A549 (cell line): ENCODE results near the gene ADAT1.

ENCODE experiments used
- CEBPB ChIP-seq, 2 experiments: fragments of >200 bp in 1 of 2; sonication (Bioruptor Twin) in 1 of 2; formaldehyde crosslinking in 1 of 2; IDR thresholded peaks; 2 replicates each; pipeline ENCODE4 v1.6.1; 2012 to 2016
- EP300 ChIP-seq, 2 experiments: fragments of >200 bp; sonication (Bioruptor Twin); formaldehyde crosslinking; IDR thresholded peaks; 2 replicates in 1 of 2; 3 replicates in 1 of 2; pipeline ENCODE4 v1.6.1; 2016 to 2017
- HDAC2 ChIP-seq: fragments of 200-600 bp; sonication (generic); IDR thresholded peaks from 2 replicates; pipeline ENCODE4 v1.6.1; 2016
- NFE2L2 ChIP-seq: fragments of 150-350 bp; conservative IDR thresholded peaks from 2 replicates; pipeline ENCODE4 v1.6.1; 2014; ENCODE audit warnings: low read length
- POLR2A ChIP-seq: IDR thresholded peaks from 2 replicates; pipeline ENCODE4 v1.6.1; 2012; ENCODE audit warnings: mild to moderate bottlenecking, low read length
- RAD21 ChIP-seq, 2 experiments: fragments of >200 bp in 1 of 2; sonication (Bioruptor Twin) in 1 of 2; formaldehyde crosslinking in 1 of 2; IDR thresholded peaks in 1 of 2; conservative IDR thresholded peaks in 1 of 2; 2 replicates in 1 of 2; 3 replicates in 1 of 2; pipeline ENCODE4 v1.6.1; 2012 to 2018; ENCODE audit warnings: inconsistent platforms in 1 of 2
- RNF2 ChIP-seq: fragments of 200-600 bp; sonication (generic); IDR thresholded peaks from 2 replicates; pipeline ENCODE4 v1.6.1; 2016; ENCODE audit warnings: low read depth, mild to moderate bottlenecking, antibody characterized with exemption, moderate library complexity, borderline replicate concordance
- ZFP36 ChIP-seq: fragments of 450-650 bp; IDR thresholded peaks from 2 replicates; pipeline ENCODE4 v1.6.1; 2014; ENCODE audit warnings: borderline replicate concordance; ENCODE audit not compliant: partially characterized antibody
- TF ChIP-seq, protein P1 (sequence below): fragments of >200 bp; sonication (Bioruptor Twin); formaldehyde crosslinking; IDR thresholded peaks from 3 replicates; pipeline ENCODE4 v1.5.1; 2016
- TF ChIP-seq, protein P2 (sequence below): fragments of 200-600 bp; sonication (generic); IDR thresholded peaks from 2 replicates; pipeline ENCODE4 v1.6.1; 2016; ENCODE audit warnings: antibody characterized with exemption, mild to moderate bottlenecking, moderate library complexity
- TF ChIP-seq, protein P3 (sequence below): IDR thresholded peaks from 2 replicates; pipeline ENCODE4 v1.6.1; 2012
- TF ChIP-seq, protein P4 (sequence below): fragments of 250-450 bp; sonication (Bioruptor Pico); IDR thresholded peaks from 2 replicates; pipeline ENCODE4 v1.5.0; 2021; ENCODE audit warnings: mild to moderate bottlenecking, moderate library complexity, borderline replicate concordance

DNA sequence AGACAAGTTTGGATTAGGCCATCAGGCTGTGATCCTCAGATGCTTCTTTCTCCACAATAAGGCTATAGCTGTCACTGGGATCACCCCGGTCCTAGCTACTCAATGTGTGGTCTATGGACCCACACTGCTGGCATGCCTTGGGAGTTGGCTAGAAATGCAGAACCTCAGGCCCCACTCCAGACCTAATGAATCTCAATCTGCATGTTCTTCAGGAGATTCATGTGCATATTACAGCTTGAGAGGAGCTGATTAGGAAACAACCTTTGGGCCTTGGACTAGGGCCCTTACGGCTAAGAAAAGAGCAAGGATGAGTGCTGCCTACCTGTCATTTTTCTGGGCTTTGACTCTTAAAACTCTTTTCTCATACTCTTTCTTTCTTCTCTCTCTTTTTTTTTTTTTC, 7.5 kb downstream of the ADAT1 start:
- TF ChIP-seq, protein P1, sequence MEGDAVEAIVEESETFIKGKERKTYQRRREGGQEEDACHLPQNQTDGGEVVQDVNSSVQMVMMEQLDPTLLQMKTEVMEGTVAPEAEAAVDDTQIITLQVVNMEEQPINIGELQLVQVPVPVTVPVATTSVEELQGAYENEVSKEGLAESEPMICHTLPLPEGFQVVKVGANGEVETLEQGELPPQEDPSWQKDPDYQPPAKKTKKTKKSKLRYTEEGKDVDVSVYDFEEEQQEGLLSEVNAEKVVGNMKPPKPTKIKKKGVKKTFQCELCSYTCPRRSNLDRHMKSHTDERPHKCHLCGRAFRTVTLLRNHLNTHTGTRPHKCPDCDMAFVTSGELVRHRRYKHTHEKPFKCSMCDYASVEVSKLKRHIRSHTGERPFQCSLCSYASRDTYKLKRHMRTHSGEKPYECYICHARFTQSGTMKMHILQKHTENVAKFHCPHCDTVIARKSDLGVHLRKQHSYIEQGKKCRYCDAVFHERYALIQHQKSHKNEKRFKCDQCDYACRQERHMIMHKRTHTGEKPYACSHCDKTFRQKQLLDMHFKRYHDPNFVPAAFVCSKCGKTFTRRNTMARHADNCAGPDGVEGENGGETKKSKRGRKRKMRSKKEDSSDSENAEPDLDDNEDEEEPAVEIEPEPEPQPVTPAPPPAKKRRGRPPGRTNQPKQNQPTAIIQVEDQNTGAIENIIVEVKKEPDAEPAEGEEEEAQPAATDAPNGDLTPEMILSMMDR, result no peak
- no peak for TF ChIP-seq POLR2A
- TF ChIP-seq EP300 (IDR thresholded peaks at IDR 0.05), result no peak
- no peak for TF ChIP-seq ZFP36
- TF ChIP-seq RAD21 (conservative IDR thresholded peaks at IDR 0.05 in 1 of 2, IDR thresholded peaks at IDR 0.05 in 1 of 2), result no peak
- TF ChIP-seq HDAC2, result no peak
- TF ChIP-seq, protein P2, sequence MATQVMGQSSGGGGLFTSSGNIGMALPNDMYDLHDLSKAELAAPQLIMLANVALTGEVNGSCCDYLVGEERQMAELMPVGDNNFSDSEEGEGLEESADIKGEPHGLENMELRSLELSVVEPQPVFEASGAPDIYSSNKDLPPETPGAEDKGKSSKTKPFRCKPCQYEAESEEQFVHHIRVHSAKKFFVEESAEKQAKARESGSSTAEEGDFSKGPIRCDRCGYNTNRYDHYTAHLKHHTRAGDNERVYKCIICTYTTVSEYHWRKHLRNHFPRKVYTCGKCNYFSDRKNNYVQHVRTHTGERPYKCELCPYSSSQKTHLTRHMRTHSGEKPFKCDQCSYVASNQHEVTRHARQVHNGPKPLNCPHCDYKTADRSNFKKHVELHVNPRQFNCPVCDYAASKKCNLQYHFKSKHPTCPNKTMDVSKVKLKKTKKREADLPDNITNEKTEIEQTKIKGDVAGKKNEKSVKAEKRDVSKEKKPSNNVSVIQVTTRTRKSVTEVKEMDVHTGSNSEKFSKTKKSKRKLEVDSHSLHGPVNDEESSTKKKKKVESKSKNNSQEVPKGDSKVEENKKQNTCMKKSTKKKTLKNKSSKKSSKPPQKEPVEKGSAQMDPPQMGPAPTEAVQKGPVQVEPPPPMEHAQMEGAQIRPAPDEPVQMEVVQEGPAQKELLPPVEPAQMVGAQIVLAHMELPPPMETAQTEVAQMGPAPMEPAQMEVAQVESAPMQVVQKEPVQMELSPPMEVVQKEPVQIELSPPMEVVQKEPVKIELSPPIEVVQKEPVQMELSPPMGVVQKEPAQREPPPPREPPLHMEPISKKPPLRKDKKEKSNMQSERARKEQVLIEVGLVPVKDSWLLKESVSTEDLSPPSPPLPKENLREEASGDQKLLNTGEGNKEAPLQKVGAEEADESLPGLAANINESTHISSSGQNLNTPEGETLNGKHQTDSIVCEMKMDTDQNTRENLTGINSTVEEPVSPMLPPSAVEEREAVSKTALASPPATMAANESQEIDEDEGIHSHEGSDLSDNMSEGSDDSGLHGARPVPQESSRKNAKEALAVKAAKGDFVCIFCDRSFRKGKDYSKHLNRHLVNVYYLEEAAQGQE, result no peak
- TF ChIP-seq, protein P3, sequence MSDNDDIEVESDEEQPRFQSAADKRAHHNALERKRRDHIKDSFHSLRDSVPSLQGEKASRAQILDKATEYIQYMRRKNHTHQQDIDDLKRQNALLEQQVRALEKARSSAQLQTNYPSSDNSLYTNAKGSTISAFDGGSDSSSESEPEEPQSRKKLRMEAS, result no peak
- TF ChIP-seq CEBPB (IDR thresholded peaks at IDR 0.05), result no peak
- TF ChIP-seq RNF2, result no peak
- no peak for TF ChIP-seq NFE2L2
- TF ChIP-seq, protein P4, sequence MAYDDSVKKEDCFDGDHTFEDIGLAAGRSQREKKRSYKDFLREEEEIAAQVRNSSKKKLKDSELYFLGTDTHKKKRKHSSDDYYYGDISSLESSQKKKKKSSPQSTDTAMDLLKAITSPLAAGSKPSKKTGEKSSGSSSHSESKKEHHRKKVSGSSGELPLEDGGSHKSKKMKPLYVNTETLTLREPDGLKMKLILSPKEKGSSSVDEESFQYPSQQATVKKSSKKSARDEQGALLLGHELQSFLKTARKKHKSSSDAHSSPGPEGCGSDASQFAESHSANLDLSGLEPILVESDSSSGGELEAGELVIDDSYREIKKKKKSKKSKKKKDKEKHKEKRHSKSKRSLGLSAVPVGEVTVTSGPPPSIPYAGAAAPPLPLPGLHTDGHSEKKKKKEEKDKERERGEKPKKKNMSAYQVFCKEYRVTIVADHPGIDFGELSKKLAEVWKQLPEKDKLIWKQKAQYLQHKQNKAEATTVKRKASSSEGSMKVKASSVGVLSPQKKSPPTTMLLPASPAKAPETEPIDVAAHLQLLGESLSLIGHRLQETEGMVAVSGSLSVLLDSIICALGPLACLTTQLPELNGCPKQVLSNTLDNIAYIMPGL (CRISPR knock-in tag), result no peak
